GM12891 (cell line): ENCODE data around the gene ACTL9. TPM values are rescaled to one million over a fixed set of nuclear protein-coding genes. Genes with fewer than 3 reads are reported as not detected.
"Not testable (repeated sequence)": the region's sequence is repeated elsewhere in the genome, so short reads cannot be mapped to it uniquely, and the experiment has no call there.

Experiments used
- DNase-seq: peaks from one replicate; pipeline ENCODE4 v3.0.0; 2011; ENCODE audit warnings: low spot score; ENCODE audit not compliant: insufficient read length
- FAIRE-seq: peaks from 2 replicates; lab custom pipeline; 2011; peaks lifted over from hg19 to GRCh38; lab: Jason Lieb, UNC
- PAX5 ChIP-seq: IDR thresholded peaks from 2 replicates; pipeline ENCODE4 v1.6.1; 2011; ENCODE audit warnings: low read length, moderate library complexity, mild to moderate bottlenecking; ENCODE audit not compliant: insufficient read depth, severe bottlenecking
- POLR2A ChIP-seq: IDR thresholded peaks from 2 replicates; pipeline ENCODE4 v1.6.1; 2011; ENCODE audit warnings: low read depth, low read length, control low read depth
- POLR2AphosphoS5 ChIP-seq: IDR thresholded peaks from 2 replicates; pipeline ENCODE4 v1.6.1; 2011; ENCODE audit warnings: low read depth, low read length, control low read depth
- POU2F2 ChIP-seq: IDR thresholded peaks from 2 replicates; pipeline ENCODE4 v1.6.1; 2011; ENCODE audit warnings: low read depth, mild to moderate bottlenecking, control low read depth, low read length, moderate library complexity
- SPI1 ChIP-seq: IDR thresholded peaks from 2 replicates; pipeline ENCODE4 v1.6.1; 2011; ENCODE audit warnings: low read depth, low read length, control low read depth
- TAF1 ChIP-seq: IDR thresholded peaks from 2 replicates; pipeline ENCODE4 v1.6.1; 2011; ENCODE audit warnings: low read depth, low read length, control low read depth
- polyA plus RNA-seq: library from polyadenylated mRNA; unstranded; fragments of >200 nt; gene quantifications from one replicate; pipeline ENCODE4 v1.2.1, GENCODE V29; 2012; ENCODE audit warnings: low read depth, missing spikeins, inconsistent platforms; ENCODE audit not compliant: missing spikeins

The ACTL9 gene
- not detected for polyA plus RNA-seq

GRCh38 chr19:8698433-8699063 is at the start of gene ACTL9:
Gene ACTL9, minus strand, starts transcription at chr19:8698795. Its CDS starts 94 bp downstream, at chr19:8698701.
- DNase-seq, result no peak
- FAIRE-seq, result no peak
- TF ChIP-seq POU2F2 (no peak), SPI1 (no peak), PAX5 (no peak), TAF1 (no peak), POLR2A (no peak), POLR2AphosphoS5 (no peak)

- FAIRE-seq, DNase-seq: not testable (repeated sequence)
Measured at GRCh38 chr19:8739291-8740065, 40.9 kb upstream of the ACTL9 start.

- no peak for DNase-seq
- TF ChIP-seq POLR2AphosphoS5 (no peak), POLR2A (no peak), POU2F2 (no peak), TAF1 (no peak), PAX5 (no peak), SPI1 (no peak)
Measured at GRCh38 chr19:8738377-8738776, 39.8 kb upstream of the ACTL9 start.

GRCh38 chr19:8731428-8732169 is 33.0 kb upstream of the ACTL9 start:
- DNase-seq (no peak), FAIRE-seq (no peak)
- TF ChIP-seq PAX5, result no peak
- TF ChIP-seq POLR2AphosphoS5, result no peak
- TF ChIP-seq POU2F2, result no peak
- no peak for TF ChIP-seq TAF1
- TF ChIP-seq POLR2A, result no peak
- no peak for TF ChIP-seq SPI1

More at GRCh38 chr19:8738377-8738776, 39.8 kb upstream of the ACTL9 start:
- FAIRE-seq, result no peak

- TF ChIP-seq TAF1, result no peak
- TF ChIP-seq POLR2AphosphoS5, result no peak
- no peak for TF ChIP-seq POU2F2
- TF ChIP-seq SPI1, result no peak
- TF ChIP-seq PAX5, result no peak
- TF ChIP-seq POLR2A, result no peak
- FAIRE-seq (no peak), DNase-seq (no peak)
Measured at GRCh38 chr19:8724276-8724675, 25.7 kb upstream of the ACTL9 start.

GRCh38 chr19:8722032-8722431 is 23.4 kb upstream of the ACTL9 start:
- DNase-seq (no peak), FAIRE-seq (no peak)
- no peak for TF ChIP-seq SPI1
- no peak for TF ChIP-seq POLR2AphosphoS5
- TF ChIP-seq POU2F2, result no peak
- TF ChIP-seq POLR2A, result no peak
- no peak for TF ChIP-seq TAF1
- no peak for TF ChIP-seq PAX5

GRCh38 chr19:8721334-8721733 is 22.7 kb upstream of the ACTL9 start, which contains the start of gene OR2Z1:
Gene OR2Z1, plus strand, starts transcription at chr19:8721634. Its CDS starts 9,395 bp downstream, at chr19:8731029.
- TF ChIP-seq TAF1, result no peak
- no peak for TF ChIP-seq POLR2AphosphoS5
- TF ChIP-seq POU2F2, result no peak
- no peak for TF ChIP-seq SPI1
- no peak for TF ChIP-seq POLR2A
- TF ChIP-seq PAX5, result no peak
- FAIRE-seq, result no peak
- no peak for DNase-seq

GRCh38 chr19:8710337-8710736 is 11.7 kb upstream of the ACTL9 start:
- FAIRE-seq, DNase-seq: not testable (repeated sequence)

GRCh38 chr19:8705742-8706141 is 7.1 kb upstream of the ACTL9 start:
- no peak for TF ChIP-seq POLR2AphosphoS5
- no peak for TF ChIP-seq PAX5
- no peak for TF ChIP-seq POLR2A
- no peak for TF ChIP-seq SPI1
- no peak for TF ChIP-seq POU2F2
- TF ChIP-seq TAF1, result no peak
- FAIRE-seq, result no peak
- DNase-seq, result no peak

GRCh38 chr19:8705304-8705703 is 6.7 kb upstream of the ACTL9 start:
- FAIRE-seq, DNase-seq: not testable (repeated sequence)
